Measurements from ENCODE around the gene LGMN.
"Not testable (repeated sequence)": the region's sequence is repeated elsewhere in the genome, so short reads cannot be mapped to it uniquely, and the experiment has no call there.

The LGMN gene

GRCh38 chr14:92714739-92715307, 33.6 kb downstream of the LGMN start:
- H3K27ac ChIP-seq (ENCODE audit: low read depth, low read length); H3K4me1 ChIP-seq (ENCODE audit: control insufficient read depth, insufficient read depth, low read length); H3K27me3 ChIP-seq (ENCODE audit: control insufficient read depth, insufficient read depth, low read length); H3K4me3 ChIP-seq (ENCODE audit: low read length); H3K9ac ChIP-seq (ENCODE audit: low read length); H3K36me3 ChIP-seq (ENCODE audit: control insufficient read depth, insufficient read depth, low read length): not testable (repeated sequence)

GRCh38 chr14:92712654-92713051, 35.8 kb downstream of the LGMN start:
- Histone ChIP-seq H3K4me1 (ENCODE audit: control insufficient read depth, insufficient read depth, low read length) (no peaks in the 10 kb centered on the region), H3K9ac (ENCODE audit: low read length) (no peak overlapping the region), H3K4me3 (ENCODE audit: low read length) (no peak overlapping the region), H3K36me3 (ENCODE audit: control insufficient read depth, insufficient read depth, low read length) (peaks cover 14% of the 10 kb centered on the region), H3K27ac (ENCODE audit: low read depth, low read length) (no peak overlapping the region), H3K27me3 (ENCODE audit: control insufficient read depth, insufficient read depth, low read length) (no peaks in the 10 kb centered on the region)

DNA sequence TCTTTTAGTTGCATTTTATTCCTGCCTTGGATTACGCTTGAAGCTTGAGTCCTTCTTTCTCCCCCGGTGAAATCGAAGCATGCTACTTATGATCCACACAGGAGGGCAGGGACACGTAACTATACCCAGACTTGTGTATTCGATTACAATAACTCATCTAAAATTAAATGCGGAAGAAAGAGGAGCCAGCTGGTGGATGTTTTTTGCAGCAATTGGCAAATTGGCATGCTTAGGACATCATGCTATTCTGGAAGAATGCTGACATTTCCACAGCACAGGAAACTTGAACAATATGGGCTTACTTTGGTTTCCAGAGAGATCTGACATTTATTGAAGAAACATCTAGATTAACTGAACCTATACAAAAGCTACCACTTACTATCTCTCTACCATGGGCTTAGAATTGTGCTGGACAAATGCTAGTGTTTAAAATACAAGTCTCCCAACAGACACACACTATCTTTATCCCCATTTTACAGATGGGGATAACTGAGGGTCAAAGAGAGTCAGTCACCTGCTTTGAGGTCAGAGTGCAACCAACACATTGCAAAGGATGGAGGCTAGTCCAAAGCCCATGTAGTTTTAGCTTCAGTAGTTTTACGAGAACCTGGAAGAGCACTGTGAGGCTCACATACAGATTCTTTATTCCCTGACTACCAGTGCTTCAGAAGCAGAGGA, 36.3 kb downstream of the LGMN start:
- H3K27me3 ChIP-seq (ENCODE audit: control insufficient read depth, insufficient read depth, low read length), result no peaks in the 10 kb centered on the region
- no peak overlapping the region for H3K27ac ChIP-seq (ENCODE audit: low read depth, low read length)
- H3K9ac ChIP-seq (ENCODE audit: low read length), result no peak overlapping the region
- no peak overlapping the region for H3K4me3 ChIP-seq (ENCODE audit: low read length)
- no peaks in the 10 kb centered on the region for H3K4me1 ChIP-seq (ENCODE audit: control insufficient read depth, insufficient read depth, low read length)
- H3K36me3 ChIP-seq (ENCODE audit: control insufficient read depth, insufficient read depth, low read length), result peaks cover 14% of the 10 kb centered on the region

GRCh38 chr14:92710001-92710341, 38.5 kb downstream of the LGMN start:
- H3K9ac ChIP-seq (ENCODE audit: low read length), result no peak overlapping the region
- H3K27ac ChIP-seq (ENCODE audit: low read depth, low read length), result no peak overlapping the region
- no peaks in the 10 kb centered on the region for H3K4me1 ChIP-seq (ENCODE audit: control insufficient read depth, insufficient read depth, low read length)
- no peaks in the 10 kb centered on the region for H3K27me3 ChIP-seq (ENCODE audit: control insufficient read depth, insufficient read depth, low read length)
- no peak overlapping the region for H3K4me3 ChIP-seq (ENCODE audit: low read length)
- peaks cover 21% of the 10 kb centered on the region for H3K36me3 ChIP-seq (ENCODE audit: control insufficient read depth, insufficient read depth, low read length)

- Histone ChIP-seq H3K4me1 (ENCODE audit: control insufficient read depth, insufficient read depth, low read length) (no peaks in the 10 kb centered on the region), H3K4me3 (ENCODE audit: low read length) (no peak overlapping the region), H3K9ac (ENCODE audit: low read length) (no peak overlapping the region), H3K27ac (ENCODE audit: low read depth, low read length) (no peak overlapping the region), H3K27me3 (ENCODE audit: control insufficient read depth, insufficient read depth, low read length) (no peaks in the 10 kb centered on the region), H3K36me3 (ENCODE audit: control insufficient read depth, insufficient read depth, low read length) (peaks cover 21% of the 10 kb centered on the region)
Measured at GRCh38 chr14:92709340-92710000, 39.0 kb downstream of the LGMN start.

DNA sequence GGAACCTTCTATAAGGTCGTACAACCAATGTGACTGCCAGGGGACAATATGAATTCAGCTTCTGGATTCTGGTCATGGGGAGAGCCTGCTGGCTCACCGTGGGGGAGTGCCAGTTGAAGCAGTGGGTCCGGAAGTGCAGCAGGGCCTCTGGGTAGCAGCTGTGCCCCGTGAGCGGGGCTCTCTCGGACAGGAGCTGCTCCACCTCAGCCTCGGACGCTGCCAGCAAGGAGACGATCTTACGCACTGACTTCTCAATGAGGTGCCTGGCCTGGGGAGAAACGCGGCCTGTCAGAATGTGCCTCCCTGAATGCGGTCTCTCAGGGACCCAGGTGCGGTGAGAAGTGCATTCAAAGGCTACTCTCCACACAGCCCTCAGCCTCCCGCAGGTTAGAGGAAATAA, 42.0 kb downstream of the LGMN start:
- Histone ChIP-seq H3K4me3 (ENCODE audit: low read length) (no peak overlapping the region), H3K27ac (ENCODE audit: low read depth, low read length) (no peak overlapping the region), H3K27me3 (ENCODE audit: control insufficient read depth, insufficient read depth, low read length) (no peaks in the 10 kb centered on the region), H3K4me1 (ENCODE audit: control insufficient read depth, insufficient read depth, low read length) (no peaks in the 10 kb centered on the region), H3K9ac (ENCODE audit: low read length) (no peak overlapping the region), H3K36me3 (ENCODE audit: control insufficient read depth, insufficient read depth, low read length) (peaks cover 21% of the 10 kb centered on the region)

- H3K27me3 ChIP-seq (ENCODE audit: control insufficient read depth, insufficient read depth, low read length), result no peaks in the 10 kb centered on the region
- peaks cover 17% of the 10 kb centered on the region for H3K36me3 ChIP-seq (ENCODE audit: control insufficient read depth, insufficient read depth, low read length)
- H3K9ac ChIP-seq (ENCODE audit: low read length), result no peak overlapping the region
- no peak overlapping the region for H3K4me3 ChIP-seq (ENCODE audit: low read length)
- no peaks in the 10 kb centered on the region for H3K4me1 ChIP-seq (ENCODE audit: control insufficient read depth, insufficient read depth, low read length)
- H3K27ac ChIP-seq (ENCODE audit: low read depth, low read length), result no peak overlapping the region
Measured at GRCh38 chr14:92704821-92705220, 43.6 kb downstream of the LGMN start.

GRCh38 chr14:92704036-92704804, 44.2 kb downstream of the LGMN start:
- no peak overlapping the region for H3K27ac ChIP-seq (ENCODE audit: low read depth, low read length)
- H3K9ac ChIP-seq (ENCODE audit: low read length), result no peak overlapping the region
- no peak overlapping the region for H3K4me3 ChIP-seq (ENCODE audit: low read length)
- peaks cover 12% of the 10 kb centered on the region for H3K36me3 ChIP-seq (ENCODE audit: control insufficient read depth, insufficient read depth, low read length)
- no peaks in the 10 kb centered on the region for H3K27me3 ChIP-seq (ENCODE audit: control insufficient read depth, insufficient read depth, low read length)
- no peaks in the 10 kb centered on the region for H3K4me1 ChIP-seq (ENCODE audit: control insufficient read depth, insufficient read depth, low read length)

- H3K27me3 ChIP-seq (ENCODE audit: control insufficient read depth, insufficient read depth, low read length), result no peaks in the 10 kb centered on the region
- H3K4me3 ChIP-seq (ENCODE audit: low read length), result no peak overlapping the region
- no peak overlapping the region for H3K27ac ChIP-seq (ENCODE audit: low read depth, low read length)
- H3K4me1 ChIP-seq (ENCODE audit: control insufficient read depth, insufficient read depth, low read length), result no peaks in the 10 kb centered on the region
- H3K36me3 ChIP-seq (ENCODE audit: control insufficient read depth, insufficient read depth, low read length), result peaks cover 10% of the 10 kb centered on the region
- no peak overlapping the region for H3K9ac ChIP-seq (ENCODE audit: low read length)
Measured at GRCh38 chr14:92703516-92703915, 44.9 kb downstream of the LGMN start.

- Histone ChIP-seq H3K36me3 (ENCODE audit: control insufficient read depth, insufficient read depth, low read length) (peaks cover 10% of the 10 kb centered on the region), H3K27ac (ENCODE audit: low read depth, low read length) (no peak overlapping the region), H3K9ac (ENCODE audit: low read length) (no peak overlapping the region), H3K27me3 (ENCODE audit: control insufficient read depth, insufficient read depth, low read length) (no peaks in the 10 kb centered on the region), H3K4me3 (ENCODE audit: low read length) (no peak overlapping the region), H3K4me1 (ENCODE audit: control insufficient read depth, insufficient read depth, low read length) (no peaks in the 10 kb centered on the region)
Measured at GRCh38 chr14:92702441-92702918, 45.9 kb downstream of the LGMN start.

DNA sequence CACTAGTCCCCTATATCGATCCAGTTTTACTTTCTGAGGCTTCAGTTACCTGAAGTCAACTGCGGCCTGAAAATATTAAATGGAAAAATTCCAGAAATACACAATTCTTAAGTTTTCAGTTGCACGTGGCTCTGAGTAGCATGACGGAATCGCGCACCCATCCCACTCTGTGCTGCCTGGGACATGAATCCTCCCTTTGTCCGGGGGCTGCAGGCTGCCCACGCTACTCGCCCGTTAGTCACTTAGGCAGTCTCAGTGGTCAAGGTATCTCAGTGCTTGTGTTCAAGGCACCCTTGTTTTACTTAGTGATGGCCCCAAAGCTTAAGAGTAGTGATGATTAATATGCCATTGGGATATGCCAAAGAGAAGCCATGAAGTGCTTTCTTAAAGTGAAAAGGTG, 46.6 kb downstream of the LGMN start:
- Histone ChIP-seq H3K27ac (ENCODE audit: low read depth, low read length) (no peak overlapping the region), H3K9ac (ENCODE audit: low read length) (no peak overlapping the region), H3K27me3 (ENCODE audit: control insufficient read depth, insufficient read depth, low read length) (no peaks in the 10 kb centered on the region), H3K36me3 (ENCODE audit: control insufficient read depth, insufficient read depth, low read length) (peaks cover 10% of the 10 kb centered on the region), H3K4me1 (ENCODE audit: control insufficient read depth, insufficient read depth, low read length) (no peaks in the 10 kb centered on the region), H3K4me3 (ENCODE audit: low read length) (no peak overlapping the region)

- no peak overlapping the region for H3K4me3 ChIP-seq (ENCODE audit: low read length)
- no peaks in the 10 kb centered on the region for H3K27me3 ChIP-seq (ENCODE audit: control insufficient read depth, insufficient read depth, low read length)
- H3K27ac ChIP-seq (ENCODE audit: low read depth, low read length), result no peak overlapping the region
- H3K4me1 ChIP-seq (ENCODE audit: control insufficient read depth, insufficient read depth, low read length), result peaks cover 4% of the 10 kb centered on the region
- H3K9ac ChIP-seq (ENCODE audit: low read length), result no peak overlapping the region
- H3K36me3 ChIP-seq (ENCODE audit: control insufficient read depth, insufficient read depth, low read length), result no peaks in the 10 kb centered on the region
Measured at GRCh38 chr14:92698393-92698792, 50.0 kb downstream of the LGMN start.
